Breast epithelium (tissue), 3 donors: Measurements from ENCODE around the gene CCDC24.

Experiments used
- POLR2A ChIP-seq: fragments of 450-650 bp; IDR thresholded peaks from one replicate; pipeline ENCODE4 v1.6.1; 2016; ENCODE audit warnings: antibody characterized with exemption, mild to moderate bottlenecking, moderate library complexity
- POLR2AphosphoS5 ChIP-seq, 3 donors: sonication (generic); formaldehyde crosslinking; IDR thresholded peaks; one replicate each; pipeline ENCODE4 v1.6.1; 2017; ENCODE audit warnings: antibody characterized with exemption in 3 of 3
- TF ChIP-seq, protein P1 (sequence below), 3 donors: fragments of 450-650 bp; IDR thresholded peaks; one replicate each; pipeline ENCODE4 v1.5.1; 2016 to 2017; ENCODE audit warnings: antibody characterized with exemption in 3 of 3, mild to moderate bottlenecking in 3 of 3, moderate library complexity in 3 of 3

DNA sequence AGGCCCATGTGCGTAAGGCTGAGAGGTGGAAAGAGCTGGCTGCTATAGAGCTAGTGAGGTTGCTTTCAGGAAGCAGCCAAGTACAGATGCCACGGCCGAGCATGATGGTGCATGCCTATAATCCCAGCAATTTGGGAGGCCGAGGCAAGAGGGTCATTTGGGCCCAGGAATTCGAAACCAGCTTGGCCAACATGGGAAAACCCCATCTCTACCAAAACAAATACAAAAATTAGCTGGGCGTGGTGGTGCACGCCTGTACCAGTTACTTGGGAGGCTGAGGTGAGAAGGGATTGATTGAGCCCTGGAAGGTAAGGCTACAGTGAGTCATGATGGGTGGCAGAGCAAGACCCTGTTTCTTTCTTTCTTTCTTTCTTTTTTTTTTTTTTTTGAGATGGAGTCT, 2.7 kb downstream of the CCDC24 start:
- no peak for TF ChIP-seq POLR2AphosphoS5 (IDR thresholded peaks at IDR 0.05)
- TF ChIP-seq, protein P1, sequence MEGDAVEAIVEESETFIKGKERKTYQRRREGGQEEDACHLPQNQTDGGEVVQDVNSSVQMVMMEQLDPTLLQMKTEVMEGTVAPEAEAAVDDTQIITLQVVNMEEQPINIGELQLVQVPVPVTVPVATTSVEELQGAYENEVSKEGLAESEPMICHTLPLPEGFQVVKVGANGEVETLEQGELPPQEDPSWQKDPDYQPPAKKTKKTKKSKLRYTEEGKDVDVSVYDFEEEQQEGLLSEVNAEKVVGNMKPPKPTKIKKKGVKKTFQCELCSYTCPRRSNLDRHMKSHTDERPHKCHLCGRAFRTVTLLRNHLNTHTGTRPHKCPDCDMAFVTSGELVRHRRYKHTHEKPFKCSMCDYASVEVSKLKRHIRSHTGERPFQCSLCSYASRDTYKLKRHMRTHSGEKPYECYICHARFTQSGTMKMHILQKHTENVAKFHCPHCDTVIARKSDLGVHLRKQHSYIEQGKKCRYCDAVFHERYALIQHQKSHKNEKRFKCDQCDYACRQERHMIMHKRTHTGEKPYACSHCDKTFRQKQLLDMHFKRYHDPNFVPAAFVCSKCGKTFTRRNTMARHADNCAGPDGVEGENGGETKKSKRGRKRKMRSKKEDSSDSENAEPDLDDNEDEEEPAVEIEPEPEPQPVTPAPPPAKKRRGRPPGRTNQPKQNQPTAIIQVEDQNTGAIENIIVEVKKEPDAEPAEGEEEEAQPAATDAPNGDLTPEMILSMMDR (IDR thresholded peaks at IDR 0.05): no peak
- TF ChIP-seq POLR2A: no peak
